Natural killer cell (primary cell): ENCODE measurements around the gene UGDH. TPM values are rescaled to one million over a fixed set of nuclear protein-coding genes. Genes with fewer than 3 reads are reported as not detected.

ENCODE experiments used
- ATAC-seq, 3 donors: fragments of 150-1000 bp in 2 of 3; fragments of 200-7000 bp in 1 of 3; cut with Tn5 transposase; 1 replicate in 1 of 3; 2 replicates in 2 of 3; pipeline ENCODE4 v1.10.0; 2021; ENCODE audit warnings: mild to moderate bottlenecking in 2 of 3, moderate library complexity in 2 of 3
- DNase-seq, 2 donors: peaks; one replicate each; pipeline versions ENCODE4 v3.0.0 to v3.0.0-alpha.2; 2013 to 2021; ENCODE audit warnings: mixed read lengths in 1 of 2
- H3K27ac ChIP-seq: one replicate; pipeline ENCODE4 v1.5.1; 2013; ENCODE audit warnings: mild to moderate bottlenecking, low read length
- H3K27me3 ChIP-seq: one replicate; pipeline ENCODE4 v1.6.1; 2013; ENCODE audit warnings: low read length; ENCODE audit not compliant: control insufficient read depth, insufficient read depth
- H3K36me3 ChIP-seq: one replicate; pipeline ENCODE4 v1.6.1; 2013; ENCODE audit warnings: low read length; ENCODE audit not compliant: control insufficient read depth, insufficient read depth
- H3K4me1 ChIP-seq: one replicate; pipeline ENCODE4 v1.6.1; 2013; ENCODE audit warnings: low read length; ENCODE audit not compliant: control insufficient read depth, insufficient read depth
- H3K4me3 ChIP-seq: one replicate; pipeline ENCODE4 v1.5.1; 2013; ENCODE audit warnings: low read length
- H3K9me3 ChIP-seq: one replicate; pipeline ENCODE4 v1.6.1; 2013; ENCODE audit warnings: low read length; ENCODE audit not compliant: control insufficient read depth, insufficient read depth
- H3K27ac Mint-ChIP-seq, 2 donors: one replicate each; pipeline ENCODE4 v1.8.0; 2022; ENCODE audit warnings: mild to moderate bottlenecking in 2 of 2, mixed read lengths in 2 of 2, moderate library complexity in 1 of 2
- H3K27me3 Mint-ChIP-seq, 2 donors: one replicate each; pipeline ENCODE4 v1.8.0; 2022; ENCODE audit warnings: low read depth in 2 of 2, mixed read lengths in 2 of 2
- H3K36me3 Mint-ChIP-seq: one replicate; pipeline ENCODE4 v1.8.0; 2022; ENCODE audit warnings: mixed read lengths
- H3K4me1 Mint-ChIP-seq, 2 donors: one replicate each; pipeline ENCODE4 v1.8.0; 2022; ENCODE audit warnings: mixed read lengths in 2 of 2
- H3K4me3 Mint-ChIP-seq: one replicate; pipeline ENCODE4 v1.8.0; 2022; ENCODE audit warnings: mild to moderate bottlenecking, moderate library complexity, mixed read lengths
- H3K9me3 Mint-ChIP-seq, 2 donors: one replicate each; pipeline ENCODE4 v1.8.0; 2022; ENCODE audit warnings: mixed read lengths in 2 of 2
- WGBS: methylation state at CpG from one replicate; pipeline ENCODE4 v1.1.7; 2013; ENCODE audit warnings: missing lambda C conversion rate; ENCODE audit not compliant: insufficient coverage; 5-methylcytosine and 5-hydroxymethylcytosine counted together
- intact Hi-C: fragments of 100-400 bp; cut with micrococcal nuclease; formaldehyde crosslinking; loops from one replicate; pipeline ENCODE4 v1.14.2; 2022
- total RNA-seq, 4 donors: library from RNA; stranded (reverse); fragments of 120-200 nt in 1 of 4; gene quantifications; one replicate each; pipeline versions ENCODE4 v1.2.3 to v1.2.4, GENCODE V29; 2013 to 2022
- TF ChIP-seq, protein P1 (sequence below): fragments of 200-600 bp; IDR thresholded peaks from one replicate; pipeline ENCODE4 v1.8.0; 2022; ENCODE audit warnings: antibody characterized with exemption

UGDH gene
- total RNA-seq, 3 donors from 2014 or later (not counting 1 experiment from before 2014, with no cell fraction given) = 12.2 to 14.8 (median 13.6) TPM

DNA sequence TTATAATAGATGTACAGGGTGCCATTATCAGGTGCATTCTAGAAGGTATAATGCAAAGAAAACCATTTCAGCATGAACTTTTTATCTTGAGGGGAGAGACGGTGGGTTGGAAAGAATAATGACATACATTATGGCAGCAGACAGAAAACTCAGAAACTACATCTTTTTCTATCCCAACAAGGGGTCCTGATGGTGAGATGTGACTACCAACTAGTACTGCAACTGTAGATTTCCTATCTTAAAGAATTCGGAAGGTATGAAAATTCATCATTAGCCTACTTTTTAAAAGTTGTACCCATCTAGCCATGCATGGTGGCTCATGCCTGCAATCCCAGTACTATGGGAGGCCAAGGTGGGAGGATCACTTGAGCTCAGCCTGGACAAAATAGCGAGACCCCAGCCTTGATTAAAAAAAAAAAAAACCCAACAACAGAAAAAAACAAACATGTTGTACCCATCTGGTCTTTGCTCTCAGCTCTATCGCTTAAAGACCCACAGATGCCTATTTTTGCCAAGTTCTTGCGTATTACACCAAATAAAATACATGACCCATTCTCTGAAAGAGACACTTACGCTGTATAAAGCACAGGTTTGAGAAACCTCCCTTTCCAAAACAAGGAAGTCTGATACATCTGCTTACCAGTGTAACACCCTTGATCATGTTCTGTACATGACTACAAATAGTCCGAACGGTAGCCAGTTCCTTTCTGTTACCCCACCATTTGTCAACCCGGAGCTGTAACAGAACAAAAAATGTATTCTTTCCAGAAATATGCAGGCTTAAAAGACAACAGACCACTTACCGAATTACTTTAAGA lies 70.1 kb downstream of the UGDH start:
- peak overlapping the region; percentile 98 for H3K4me3 Mint-ChIP-seq
- peaks cover 19% of the 10 kb centered on the region for H3K4me1 ChIP-seq
- H3K36me3 ChIP-seq = peaks cover 53% of the 10 kb centered on the region
- H3K27ac ChIP-seq = peak overlapping the region; percentile 100
- ATAC-seq = no peak
- H3K4me3 ChIP-seq = no peak overlapping the region
- 76% methylated on average over 10 of the region's 10 CpGs for WGBS
- H3K9me3 ChIP-seq = no peaks in the 10 kb centered on the region
- TF ChIP-seq, protein P1, sequence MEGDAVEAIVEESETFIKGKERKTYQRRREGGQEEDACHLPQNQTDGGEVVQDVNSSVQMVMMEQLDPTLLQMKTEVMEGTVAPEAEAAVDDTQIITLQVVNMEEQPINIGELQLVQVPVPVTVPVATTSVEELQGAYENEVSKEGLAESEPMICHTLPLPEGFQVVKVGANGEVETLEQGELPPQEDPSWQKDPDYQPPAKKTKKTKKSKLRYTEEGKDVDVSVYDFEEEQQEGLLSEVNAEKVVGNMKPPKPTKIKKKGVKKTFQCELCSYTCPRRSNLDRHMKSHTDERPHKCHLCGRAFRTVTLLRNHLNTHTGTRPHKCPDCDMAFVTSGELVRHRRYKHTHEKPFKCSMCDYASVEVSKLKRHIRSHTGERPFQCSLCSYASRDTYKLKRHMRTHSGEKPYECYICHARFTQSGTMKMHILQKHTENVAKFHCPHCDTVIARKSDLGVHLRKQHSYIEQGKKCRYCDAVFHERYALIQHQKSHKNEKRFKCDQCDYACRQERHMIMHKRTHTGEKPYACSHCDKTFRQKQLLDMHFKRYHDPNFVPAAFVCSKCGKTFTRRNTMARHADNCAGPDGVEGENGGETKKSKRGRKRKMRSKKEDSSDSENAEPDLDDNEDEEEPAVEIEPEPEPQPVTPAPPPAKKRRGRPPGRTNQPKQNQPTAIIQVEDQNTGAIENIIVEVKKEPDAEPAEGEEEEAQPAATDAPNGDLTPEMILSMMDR = no peak
- no peaks in the 10 kb centered on the region for H3K27me3 Mint-ChIP-seq
- DNase-seq = no peak
- H3K27me3 ChIP-seq = no peaks in the 10 kb centered on the region
- peaks cover 28 to 44% of the 10 kb centered on the region in 2 donors for H3K4me1 Mint-ChIP-seq
- no peaks in the 10 kb centered on the region for H3K9me3 Mint-ChIP-seq
- intact Hi-C loops = loop anchor here (5.0 to 10.0 kb wide), 4 partner anchors 90 to 412 kb away; partner anchors contain the start of genes RFC1, SMIM14 and WDR19
- H3K27ac Mint-ChIP-seq = peak overlapping the region; percentile 99 to 100
- peaks cover 38% of the 10 kb centered on the region for H3K36me3 Mint-ChIP-seq

DNA sequence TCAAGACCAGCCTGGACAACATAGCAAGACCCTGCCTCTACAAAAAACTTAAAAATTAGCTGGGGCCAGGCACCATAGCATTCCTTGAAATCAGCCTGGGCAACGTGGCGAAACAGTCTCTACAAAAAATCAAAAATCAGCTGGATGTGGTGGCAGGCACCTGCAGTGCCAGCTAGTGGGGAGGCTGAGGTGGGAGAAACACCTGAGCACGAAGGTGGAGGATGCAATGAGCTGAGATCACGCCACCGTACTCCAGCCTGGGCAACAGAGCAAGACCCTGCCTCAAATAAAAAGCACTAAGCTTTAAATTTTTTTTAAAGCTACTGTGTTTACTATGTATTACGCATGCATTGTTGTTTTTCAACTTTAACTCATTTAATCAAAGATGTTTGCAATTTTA lies 71.8 kb downstream of the UGDH start:
- peaks cover 67% of the 10 kb centered on the region for H3K36me3 ChIP-seq
- no peak overlapping the region for H3K4me3 ChIP-seq
- Mint-ChIP-seq H3K4me1 (peaks cover 35 to 49% of the 10 kb centered on the region in 2 donors), H3K27me3 (no peaks in the 10 kb centered on the region), H3K36me3 (peaks cover 42% of the 10 kb centered on the region), H3K9me3 (no peaks in the 10 kb centered on the region), H3K27ac (no peak overlapping the region), H3K4me3 (no peak overlapping the region)
- 96% methylated on average over 6 of the region's 6 CpGs for WGBS
- no peaks in the 10 kb centered on the region for H3K9me3 ChIP-seq
- TF ChIP-seq, protein P1 = no peak
- no peak overlapping the region for H3K27ac ChIP-seq
- H3K4me1 ChIP-seq = peaks cover 19% of the 10 kb centered on the region
- ATAC-seq = no peak
- H3K27me3 ChIP-seq = no peaks in the 10 kb centered on the region
- DNase-seq = no peak
- intact Hi-C loops = loop anchor here (5.0 to 10.0 kb wide), 4 partner anchors 88 to 411 kb away; partner anchors contain the start of genes RFC1, SMIM14 and WDR19

DNA sequence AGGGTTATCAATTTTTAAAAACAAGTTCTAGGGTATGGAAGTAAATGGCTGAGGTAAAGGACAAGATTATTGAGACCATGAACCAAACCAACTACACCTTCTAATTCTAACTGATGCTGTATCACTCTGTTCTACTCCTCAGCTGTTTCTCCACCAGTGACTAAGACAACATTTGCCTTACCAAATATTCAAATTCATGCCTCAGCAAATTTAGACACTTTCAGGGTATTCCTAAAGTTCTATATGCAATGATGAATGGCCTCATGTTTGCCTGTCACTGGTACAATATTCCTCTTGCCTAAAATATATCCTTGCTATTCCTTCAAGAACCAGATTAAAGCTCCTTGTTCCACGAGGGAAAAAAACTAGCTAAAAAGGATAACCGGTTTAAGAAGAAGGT lies 73.5 kb downstream of the UGDH start:
- H3K36me3 Mint-ChIP-seq = peaks cover 42% of the 10 kb centered on the region
- H3K27me3 Mint-ChIP-seq = no peaks in the 10 kb centered on the region
- H3K9me3 Mint-ChIP-seq = no peaks in the 10 kb centered on the region
- TF ChIP-seq, protein P1 = no peak
- no peaks in the 10 kb centered on the region for H3K27me3 ChIP-seq
- no peak overlapping the region for H3K27ac ChIP-seq
- H3K4me3 ChIP-seq = no peak overlapping the region
- H3K4me1 ChIP-seq = peaks cover 8% of the 10 kb centered on the region
- no peaks in the 10 kb centered on the region for H3K9me3 ChIP-seq
- WGBS = 92% methylated on average over 2 of the region's 2 CpGs
- H3K36me3 ChIP-seq = peaks cover 69% of the 10 kb centered on the region
- H3K4me1 Mint-ChIP-seq = peaks cover 32 to 38% of the 10 kb centered on the region in 2 donors
- H3K4me3 Mint-ChIP-seq = no peak overlapping the region
- no peak for DNase-seq
- no peak for ATAC-seq
- peak overlapping the region; percentile 78 to 82 for H3K27ac Mint-ChIP-seq
- intact Hi-C loops = loop anchor here (10.0 kb wide), 1 partner anchor 409 kb away; no protein-coding TSS in a partner anchor
